CD4-positive, alpha-beta T cell treated with Interferon alpha-2 for 1 hour (primary cell): ENCODE measurements around the gene DCLRE1B.
"Not testable (repeated sequence)": the region's sequence is repeated elsewhere in the genome, so short reads cannot be mapped to it uniquely, and the experiment has no call there.

Experiments
- DNase-seq, 2 donors: peaks; one replicate each; pipeline ENCODE4 v3.0.0-alpha.2; 2020 to 2022

The DCLRE1B gene

GRCh38 chr1:113928941-113929749 is 24.0 kb downstream of the DCLRE1B start, which contains the start of gene HIPK1:
Gene HIPK1, plus strand, starts transcription at chr1:113929324.
- DNase-seq: peak; percentile 89 to 94

GRCh38 chr1:113929750-113930498 is 24.8 kb downstream of the DCLRE1B start:
- peak; percentile 82 to 84 for DNase-seq

GRCh38 chr1:113930499-113931161 is 25.5 kb downstream of the DCLRE1B start:
- peak; percentile 89 to 92 for DNase-seq

- peak in 1 of 2 donors; percentile 70 for DNase-seq
Measured at GRCh38 chr1:113931451-113931851, 26.3 kb downstream of the DCLRE1B start.

- DNase-seq: no peak
Measured at GRCh38 chr1:113934006-113934405, 28.9 kb downstream of the DCLRE1B start.

GRCh38 chr1:113934511-113935055 is 29.5 kb downstream of the DCLRE1B start:
- no peak for DNase-seq

- DNase-seq: no peak
Measured at GRCh38 chr1:113935176-113935575, 30.1 kb downstream of the DCLRE1B start.

GRCh38 chr1:113935970-113936369 is 30.8 kb downstream of the DCLRE1B start:
- DNase-seq: peak in 1 of 2 donors; percentile 43

- DNase-seq: no peak
Measured at GRCh38 chr1:113937146-113937545, 32.0 kb downstream of the DCLRE1B start.

- no peak for DNase-seq
Measured at GRCh38 chr1:113938192-113938591, 33.1 kb downstream of the DCLRE1B start.

- peak; percentile 45 to 69 for DNase-seq
Measured at GRCh38 chr1:113940365-113941244, 35.5 kb downstream of the DCLRE1B start.

GRCh38 chr1:113941245-113941559 is 36.1 kb downstream of the DCLRE1B start:
- no peak for DNase-seq

GRCh38 chr1:113942527-113942926 is 37.4 kb downstream of the DCLRE1B start:
- no peak for DNase-seq

- no peak for DNase-seq
Measured at GRCh38 chr1:113943028-113943811, 38.1 kb downstream of the DCLRE1B start.

- DNase-seq: no peak
Measured at GRCh38 chr1:113945329-113945728, 40.2 kb downstream of the DCLRE1B start.

GRCh38 chr1:113946112-113946511 is 41.0 kb downstream of the DCLRE1B start:
- no peak for DNase-seq

- no peak for DNase-seq
Measured at GRCh38 chr1:113946678-113947387, 41.7 kb downstream of the DCLRE1B start.

- DNase-seq: peak in 1 of 2 donors; percentile 68
Measured at GRCh38 chr1:113947388-113948107, 42.4 kb downstream of the DCLRE1B start.

GRCh38 chr1:113948151-113948550 is 43.0 kb downstream of the DCLRE1B start:
- not testable (repeated sequence) for DNase-seq

GRCh38 chr1:113949007-113949406 is 43.9 kb downstream of the DCLRE1B start:
- peak in 1 of 2 donors; percentile 53 for DNase-seq
